ENCODE results near the gene ACYP2. TPM values are rescaled to one million over a fixed set of nuclear protein-coding genes. Genes with fewer than 3 reads are reported as not detected.

The ACYP2 gene
- total RNA-seq, 1 experiment from 2014 or later = 10.9 TPM

GRCh38 chr2:54237428-54237827 lies 122.0 kb downstream of the ACYP2 start:
- CTCF ChIA-PET = no interaction called here
- DNase-seq = no peak
- Mint-ChIP-seq H3K4me1 (ENCODE audit: low read depth, unreplicated experiment) (no peaks in the 10 kb centered on the region), H3K36me3 (ENCODE audit: insufficient read depth, unreplicated experiment) (no peaks in the 10 kb centered on the region), H3K27me3 (ENCODE audit: unreplicated experiment) (no peaks in the 10 kb centered on the region), H3K4me3 (ENCODE audit: low read depth, unreplicated experiment) (no peak overlapping the region), H3K9me3 (ENCODE audit: low read depth, unreplicated experiment) (peaks cover 7% of the 10 kb centered on the region), H3K27ac (ENCODE audit: unreplicated experiment) (no peak overlapping the region)
- intact Hi-C loops (cut with micrococcal nuclease; ENCODE audit: unreplicated experiment) = no loop called here
- no TSS peak for BruUV-seq (replicated peaks)
- TF ChIP-seq CTCF (IDR thresholded peaks at IDR 0.05; ENCODE audit: unreplicated experiment) = no peak

DNA sequence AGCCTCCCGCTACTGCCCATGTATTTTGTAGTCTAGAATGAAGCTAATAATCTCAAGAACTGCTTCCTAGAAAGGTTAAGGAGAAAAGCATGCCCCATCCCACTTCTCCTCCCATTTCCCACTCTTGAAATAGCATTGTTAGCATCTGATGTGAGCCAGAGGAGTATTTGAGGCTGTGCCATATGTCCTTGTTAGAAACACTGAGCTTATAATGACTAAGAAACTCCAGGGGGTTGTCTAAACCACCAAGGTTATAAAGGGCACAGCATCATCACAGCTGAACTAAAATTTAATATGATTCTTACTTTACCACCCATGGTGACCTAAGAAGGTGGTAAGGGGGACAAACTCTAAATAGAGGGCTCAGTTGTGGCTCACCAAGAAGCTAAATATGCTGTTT lies 124.0 kb downstream of the ACYP2 start:
- H3K27ac Mint-ChIP-seq (ENCODE audit: unreplicated experiment) = no peak overlapping the region
- H3K36me3 Mint-ChIP-seq (ENCODE audit: insufficient read depth, unreplicated experiment) = no peaks in the 10 kb centered on the region
- intact Hi-C loops (cut with micrococcal nuclease; ENCODE audit: unreplicated experiment) = no loop called here
- H3K9me3 Mint-ChIP-seq (ENCODE audit: low read depth, unreplicated experiment) = peaks cover 5% of the 10 kb centered on the region
- no peak for DNase-seq
- no peaks in the 10 kb centered on the region for H3K4me1 Mint-ChIP-seq (ENCODE audit: low read depth, unreplicated experiment)
- no peaks in the 10 kb centered on the region for H3K27me3 Mint-ChIP-seq (ENCODE audit: unreplicated experiment)
- no peak overlapping the region for H3K4me3 Mint-ChIP-seq (ENCODE audit: low read depth, unreplicated experiment)
- CTCF ChIA-PET = no interaction called here
- BruUV-seq (replicated peaks) = no TSS peak
- no peak for TF ChIP-seq CTCF (IDR thresholded peaks at IDR 0.05; ENCODE audit: unreplicated experiment)

- Mint-ChIP-seq H3K36me3 (ENCODE audit: insufficient read depth, unreplicated experiment) (no peaks in the 10 kb centered on the region), H3K27ac (ENCODE audit: unreplicated experiment) (no peak overlapping the region), H3K4me1 (ENCODE audit: low read depth, unreplicated experiment) (no peaks in the 10 kb centered on the region), H3K9me3 (ENCODE audit: low read depth, unreplicated experiment) (peaks cover 5% of the 10 kb centered on the region), H3K4me3 (ENCODE audit: low read depth, unreplicated experiment) (no peak overlapping the region), H3K27me3 (ENCODE audit: unreplicated experiment) (no peaks in the 10 kb centered on the region)
- intact Hi-C loops (cut with micrococcal nuclease; ENCODE audit: unreplicated experiment) = no loop called here
- CTCF ChIA-PET = no interaction called here
- DNase-seq = no peak
- BruUV-seq (replicated peaks) = no TSS peak
- no peak for TF ChIP-seq CTCF (IDR thresholded peaks at IDR 0.05; ENCODE audit: unreplicated experiment)
Observed at GRCh38 chr2:54240515-54241469, 125.4 kb downstream of the ACYP2 start.

GRCh38 chr2:54247115-54247514 lies 131.7 kb downstream of the ACYP2 start:
- no TSS peak for BruUV-seq (replicated peaks)
- DNase-seq = no peak
- Mint-ChIP-seq H3K27me3 (ENCODE audit: unreplicated experiment) (no peaks in the 10 kb centered on the region), H3K4me3 (ENCODE audit: low read depth, unreplicated experiment) (no peak overlapping the region), H3K27ac (ENCODE audit: unreplicated experiment) (no peak overlapping the region), H3K36me3 (ENCODE audit: insufficient read depth, unreplicated experiment) (no peaks in the 10 kb centered on the region), H3K9me3 (ENCODE audit: low read depth, unreplicated experiment) (no peaks in the 10 kb centered on the region), H3K4me1 (ENCODE audit: low read depth, unreplicated experiment) (no peaks in the 10 kb centered on the region)
- intact Hi-C loops (cut with micrococcal nuclease; ENCODE audit: unreplicated experiment) = no loop called here
- CTCF ChIA-PET = no interaction called here
- no peak for TF ChIP-seq CTCF (IDR thresholded peaks at IDR 0.05; ENCODE audit: unreplicated experiment)
